Panc1 (cell line): ENCODE data around the gene GMEB2. TPM values are rescaled to one million over a fixed set of nuclear protein-coding genes. Genes with fewer than 3 reads are reported as not detected.

Experiments used
- ATAC-seq: fragments of 200-7000 bp; cut with Tn5 transposase; 2 replicates; pipeline ENCODE4 v1.9.1; 2020; ENCODE audit warnings: mild to moderate bottlenecking, moderate library complexity
- BruUV-seq: library from RNA; stranded (reverse); fragments of 400-500 nt; replicated peaks from 2 replicates; lab custom pipeline; 2021; lab: Mats Ljungman, UMichigan
- CTCF ChIA-PET: fragments of 300-600 bp; sonication (Branson Sonifier 250); formaldehyde crosslinking; loops from one replicate; lab custom pipeline; 2022; ENCODE audit warnings: antibody characterized with exemption; lab: Charles Lee
- POLR2A ChIA-PET: fragments of 300-600 bp; sonication (Branson Sonifier 250); formaldehyde crosslinking; loops from one replicate; lab custom pipeline; 2022; ENCODE audit warnings: antibody characterized with exemption; lab: Charles Lee
- DNase-seq: peaks from one replicate; pipeline ENCODE4 v3.0.0-alpha.2; 2010; ENCODE audit warnings: low read depth, low spot score
- H3K27ac ChIP-seq: 2 replicates; pipeline ENCODE4 v1.5.1; 2011; ENCODE audit warnings: mild to moderate bottlenecking, low read length, inconsistent platforms
- H3K27me3 ChIP-seq: fragments of 200-500 bp; sonication (Bioruptor generic); 2 replicates; pipeline ENCODE4 v1.6.0; 2014; ENCODE audit warnings: low read length, inconsistent platforms; ENCODE audit not compliant: control insufficient read depth, insufficient read depth
- H3K36me3 ChIP-seq: fragments of 200-500 bp; sonication (Bioruptor generic); 2 replicates; pipeline ENCODE4 v1.5.1; 2014; ENCODE audit warnings: inconsistent platforms, mild to moderate bottlenecking, low read length, moderate library complexity; ENCODE audit not compliant: control insufficient read depth, insufficient read depth
- H3K4me1 ChIP-seq: 2 replicates; pipeline ENCODE4 v1.5.1; 2011; ENCODE audit warnings: inconsistent platforms, mild to moderate bottlenecking, low read length, moderate library complexity; ENCODE audit not compliant: control insufficient read depth, insufficient read depth
- H3K4me3 ChIP-seq, 2 experiments: 2 replicates each; pipeline ENCODE4 v1.5.1; 2011 to 2012; ENCODE audit warnings: low read depth in 2 of 2, low read length in 2 of 2, mild to moderate bottlenecking in 2 of 2, inconsistent platforms in 1 of 2, moderate library complexity in 1 of 2
- H3K9me3 ChIP-seq: fragments of 200-500 bp; sonication (Bioruptor generic); 2 replicates; pipeline ENCODE4 v1.5.1; 2014; ENCODE audit warnings: low read depth, mild to moderate bottlenecking, inconsistent platforms, low read length, moderate library complexity; ENCODE audit not compliant: control insufficient read depth, insufficient read depth
- POLR2AphosphoS5 ChIP-seq: IDR thresholded peaks from 2 replicates; pipeline ENCODE4 v1.6.1; 2012; ENCODE audit warnings: mild to moderate bottlenecking, low read depth, low read length, moderate library complexity
- SIN3A ChIP-seq: IDR thresholded peaks from 2 replicates; pipeline ENCODE4 v1.6.1; 2012; ENCODE audit warnings: low read depth, mild to moderate bottlenecking, low read length, moderate library complexity, borderline replicate concordance; ENCODE audit not compliant: insufficient read depth
- TCF7L2 ChIP-seq: IDR thresholded peaks from 2 replicates; pipeline ENCODE4 v1.6.1; 2011; ENCODE audit warnings: mild to moderate bottlenecking, low read depth, low read length, inconsistent platforms
- in situ Hi-C: cut with HindIII; loops from 2 replicates; pipeline ENCODE4 v1.10.0; 2016; ENCODE audit warnings: low sequenced_read_pairs, low pct_unique_long_range_greater_than_20kb
- intact Hi-C: fragments of 100-400 bp; cut with micrococcal nuclease; formaldehyde crosslinking; loops from one replicate; pipeline ENCODE4 v1.10.0; 2022; ENCODE audit not compliant: unreplicated experiment
- total RNA-seq: library from RNA; stranded (reverse); gene quantifications from one replicate; pipeline ENCODE4 v1.2.1, GENCODE V29; 2021; ENCODE audit not compliant: unreplicated experiment
- TF ChIP-seq, protein P1 (sequence below), 2 experiments: IDR thresholded peaks; 2 replicates each; pipeline ENCODE4 v1.6.1; 2011 to 2012; ENCODE audit warnings: low read depth in 2 of 2, control low read depth in 1 of 2, low read length in 1 of 2, mild to moderate bottlenecking in 1 of 2, moderate library complexity in 1 of 2; ENCODE audit not compliant: insufficient read depth in 1 of 2
- TF ChIP-seq, protein P2 (sequence below): fragments of 450-650 bp; IDR thresholded peaks from 2 replicates; pipeline ENCODE4 v1.5.1; 2017; ENCODE audit warnings: mild to moderate bottlenecking

Gene GMEB2
- total RNA-seq, 1 experiment from 2014 or later, result 13.1 TPM

DNA sequence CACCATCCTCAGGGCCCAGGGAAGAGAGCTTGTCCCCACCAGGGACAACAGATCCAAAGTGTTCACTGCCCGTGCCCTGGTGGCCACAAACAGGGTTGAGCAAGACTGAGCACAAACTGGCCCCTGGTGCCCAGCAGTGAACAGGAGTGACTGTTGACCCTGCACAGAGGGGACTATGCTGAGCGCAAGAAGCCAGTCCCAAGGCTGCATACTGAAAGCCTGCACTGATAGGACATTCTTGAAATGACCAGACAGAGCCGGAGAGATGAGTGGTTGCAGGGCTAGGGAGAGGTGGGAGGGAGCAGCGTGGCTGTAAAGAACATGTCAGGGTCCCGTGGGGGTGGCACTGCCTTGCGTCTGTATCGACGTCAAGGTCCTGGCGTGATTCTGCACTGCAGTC lies 75.8 kb downstream of the GMEB2 start:
- no peaks in the 10 kb centered on the region for H3K36me3 ChIP-seq

DNA sequence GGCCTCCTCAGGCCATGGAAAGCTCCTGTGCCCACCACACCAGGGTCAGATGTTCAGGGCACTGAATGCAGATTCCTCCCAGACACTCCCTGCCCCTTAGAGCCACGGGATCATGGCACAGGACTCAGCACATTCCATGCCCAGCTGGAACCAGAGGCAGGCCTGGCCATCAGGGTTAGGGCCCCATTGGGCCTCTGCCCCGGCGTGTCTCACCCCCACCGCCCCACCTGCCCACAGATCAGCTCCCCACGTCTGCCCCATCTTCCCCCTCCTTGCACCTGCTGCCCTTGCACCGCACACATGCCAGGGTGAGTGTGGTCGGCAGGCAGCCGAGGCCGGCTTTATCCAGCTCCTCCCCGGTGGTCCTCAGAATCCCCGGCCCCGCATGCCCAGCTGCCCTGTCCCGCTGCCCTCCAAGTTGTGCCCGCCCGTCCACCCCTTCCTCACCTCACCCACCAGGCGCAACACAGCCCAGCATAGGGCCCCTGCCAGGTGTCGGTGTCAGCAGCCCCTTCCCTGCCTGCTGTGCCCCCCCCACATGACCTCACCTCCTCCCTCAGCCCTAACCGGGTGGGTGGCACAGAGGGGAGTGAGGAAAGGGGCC lies 77.1 kb downstream of the GMEB2 start:
- no peak overlapping the region for H3K4me3 ChIP-seq
- intact Hi-C loops, result no loop called here
- POLR2A ChIA-PET, result no interaction called here
- no peak overlapping the region for H3K27ac ChIP-seq
- in situ Hi-C loops, result no loop called here
- no peaks in the 10 kb centered on the region for H3K36me3 ChIP-seq
- H3K9me3 ChIP-seq, result no peaks in the 10 kb centered on the region
- CTCF ChIA-PET, result interaction anchor here (0.6 kb wide), 1 partner anchor 97 kb away, joined by 3 read pairs; no protein-coding TSS in a partner anchor
- BruUV-seq, result no TSS peak
- no peaks in the 10 kb centered on the region for H3K27me3 ChIP-seq
- H3K4me1 ChIP-seq, result peaks cover 18% of the 10 kb centered on the region
- ATAC-seq, result no peak
- TF ChIP-seq, protein P1, sequence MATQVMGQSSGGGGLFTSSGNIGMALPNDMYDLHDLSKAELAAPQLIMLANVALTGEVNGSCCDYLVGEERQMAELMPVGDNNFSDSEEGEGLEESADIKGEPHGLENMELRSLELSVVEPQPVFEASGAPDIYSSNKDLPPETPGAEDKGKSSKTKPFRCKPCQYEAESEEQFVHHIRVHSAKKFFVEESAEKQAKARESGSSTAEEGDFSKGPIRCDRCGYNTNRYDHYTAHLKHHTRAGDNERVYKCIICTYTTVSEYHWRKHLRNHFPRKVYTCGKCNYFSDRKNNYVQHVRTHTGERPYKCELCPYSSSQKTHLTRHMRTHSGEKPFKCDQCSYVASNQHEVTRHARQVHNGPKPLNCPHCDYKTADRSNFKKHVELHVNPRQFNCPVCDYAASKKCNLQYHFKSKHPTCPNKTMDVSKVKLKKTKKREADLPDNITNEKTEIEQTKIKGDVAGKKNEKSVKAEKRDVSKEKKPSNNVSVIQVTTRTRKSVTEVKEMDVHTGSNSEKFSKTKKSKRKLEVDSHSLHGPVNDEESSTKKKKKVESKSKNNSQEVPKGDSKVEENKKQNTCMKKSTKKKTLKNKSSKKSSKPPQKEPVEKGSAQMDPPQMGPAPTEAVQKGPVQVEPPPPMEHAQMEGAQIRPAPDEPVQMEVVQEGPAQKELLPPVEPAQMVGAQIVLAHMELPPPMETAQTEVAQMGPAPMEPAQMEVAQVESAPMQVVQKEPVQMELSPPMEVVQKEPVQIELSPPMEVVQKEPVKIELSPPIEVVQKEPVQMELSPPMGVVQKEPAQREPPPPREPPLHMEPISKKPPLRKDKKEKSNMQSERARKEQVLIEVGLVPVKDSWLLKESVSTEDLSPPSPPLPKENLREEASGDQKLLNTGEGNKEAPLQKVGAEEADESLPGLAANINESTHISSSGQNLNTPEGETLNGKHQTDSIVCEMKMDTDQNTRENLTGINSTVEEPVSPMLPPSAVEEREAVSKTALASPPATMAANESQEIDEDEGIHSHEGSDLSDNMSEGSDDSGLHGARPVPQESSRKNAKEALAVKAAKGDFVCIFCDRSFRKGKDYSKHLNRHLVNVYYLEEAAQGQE (IDR thresholded peaks at IDR 0.05; ENCODE audit: insufficient read depth in 1 of 2, low read depth in 2 of 2, low read length in 1 of 2), result no peak
- DNase-seq, result no peak

More for the DNA sequence above, 75.8 kb downstream of the GMEB2 start:
- intact Hi-C loops, result no loop called here
- Histone ChIP-seq H3K27ac (no peak overlapping the region), H3K27me3 (no peaks in the 10 kb centered on the region), H3K4me3 (no peak overlapping the region), H3K9me3 (no peaks in the 10 kb centered on the region), H3K4me1 (peaks cover 14% of the 10 kb centered on the region)
- in situ Hi-C loops, result no loop called here
- POLR2A ChIA-PET, result no interaction called here
- TF ChIP-seq, protein P2, sequence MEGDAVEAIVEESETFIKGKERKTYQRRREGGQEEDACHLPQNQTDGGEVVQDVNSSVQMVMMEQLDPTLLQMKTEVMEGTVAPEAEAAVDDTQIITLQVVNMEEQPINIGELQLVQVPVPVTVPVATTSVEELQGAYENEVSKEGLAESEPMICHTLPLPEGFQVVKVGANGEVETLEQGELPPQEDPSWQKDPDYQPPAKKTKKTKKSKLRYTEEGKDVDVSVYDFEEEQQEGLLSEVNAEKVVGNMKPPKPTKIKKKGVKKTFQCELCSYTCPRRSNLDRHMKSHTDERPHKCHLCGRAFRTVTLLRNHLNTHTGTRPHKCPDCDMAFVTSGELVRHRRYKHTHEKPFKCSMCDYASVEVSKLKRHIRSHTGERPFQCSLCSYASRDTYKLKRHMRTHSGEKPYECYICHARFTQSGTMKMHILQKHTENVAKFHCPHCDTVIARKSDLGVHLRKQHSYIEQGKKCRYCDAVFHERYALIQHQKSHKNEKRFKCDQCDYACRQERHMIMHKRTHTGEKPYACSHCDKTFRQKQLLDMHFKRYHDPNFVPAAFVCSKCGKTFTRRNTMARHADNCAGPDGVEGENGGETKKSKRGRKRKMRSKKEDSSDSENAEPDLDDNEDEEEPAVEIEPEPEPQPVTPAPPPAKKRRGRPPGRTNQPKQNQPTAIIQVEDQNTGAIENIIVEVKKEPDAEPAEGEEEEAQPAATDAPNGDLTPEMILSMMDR, result no peak
- TF ChIP-seq, protein P1 (IDR thresholded peaks at IDR 0.05; ENCODE audit: insufficient read depth in 1 of 2, low read depth in 2 of 2, low read length in 1 of 2), result no peak
- TF ChIP-seq TCF7L2 (no peak), POLR2AphosphoS5 (no peak), SIN3A (no peak)
- BruUV-seq, result no TSS peak
- ATAC-seq (no peak), DNase-seq (no peak)
- CTCF ChIA-PET, result no interaction called here
